Measurements from ENCODE around the gene CLASP2.
"Not testable (repeated sequence)": the region's sequence is repeated elsewhere in the genome, so short reads cannot be mapped to it uniquely, and the experiment has no call there.

CLASP2 gene

GRCh38 chr3:33461097-33461496 lies 257.0 kb downstream of the CLASP2 start:
- H3K4me3 ChIP-seq (ENCODE audit: insufficient read depth, low read length, poor library complexity, severe bottlenecking): no peak overlapping the region
- H3F3A ChIP-seq (ENCODE audit: insufficient read depth): no peaks in the 10 kb centered on the region
- H3K9ac ChIP-seq (ENCODE audit: low read length): no peak overlapping the region
- no peak overlapping the region for H2AFZ ChIP-seq (ENCODE audit: low read depth, low read length, severe bottlenecking)
- no peaks in the 10 kb centered on the region for H3K36me3 ChIP-seq (ENCODE audit: low read length)
- no peak overlapping the region for H3K27ac ChIP-seq (ENCODE audit: low read depth, low read length)
- TF ChIP-seq, protein P1, sequence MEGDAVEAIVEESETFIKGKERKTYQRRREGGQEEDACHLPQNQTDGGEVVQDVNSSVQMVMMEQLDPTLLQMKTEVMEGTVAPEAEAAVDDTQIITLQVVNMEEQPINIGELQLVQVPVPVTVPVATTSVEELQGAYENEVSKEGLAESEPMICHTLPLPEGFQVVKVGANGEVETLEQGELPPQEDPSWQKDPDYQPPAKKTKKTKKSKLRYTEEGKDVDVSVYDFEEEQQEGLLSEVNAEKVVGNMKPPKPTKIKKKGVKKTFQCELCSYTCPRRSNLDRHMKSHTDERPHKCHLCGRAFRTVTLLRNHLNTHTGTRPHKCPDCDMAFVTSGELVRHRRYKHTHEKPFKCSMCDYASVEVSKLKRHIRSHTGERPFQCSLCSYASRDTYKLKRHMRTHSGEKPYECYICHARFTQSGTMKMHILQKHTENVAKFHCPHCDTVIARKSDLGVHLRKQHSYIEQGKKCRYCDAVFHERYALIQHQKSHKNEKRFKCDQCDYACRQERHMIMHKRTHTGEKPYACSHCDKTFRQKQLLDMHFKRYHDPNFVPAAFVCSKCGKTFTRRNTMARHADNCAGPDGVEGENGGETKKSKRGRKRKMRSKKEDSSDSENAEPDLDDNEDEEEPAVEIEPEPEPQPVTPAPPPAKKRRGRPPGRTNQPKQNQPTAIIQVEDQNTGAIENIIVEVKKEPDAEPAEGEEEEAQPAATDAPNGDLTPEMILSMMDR (IDR thresholded peaks at IDR 0.05; ENCODE audit: insufficient read depth, low read length, poor library complexity, severe bottlenecking): no peak
- no peak for TF ChIP-seq EZH2phosphoT487 (conservative IDR thresholded peaks at IDR 0.05; ENCODE audit: low read length)
- 0 out of 2 replicates have a peak, but pooled peaks cover 5% of the 10 kb centered on the region for H3K9me3 ChIP-seq (ENCODE audit: insufficient read depth, low read length)
- no peaks in the 10 kb centered on the region for H3K79me2 ChIP-seq (ENCODE audit: insufficient read depth, low read length)
- H3K9me2 ChIP-seq (replicated peaks; ENCODE audit: insufficient read depth, low read length): no peaks in the 10 kb centered on the region
- H3K4me2 ChIP-seq (ENCODE audit: low read depth, low read length, poor library complexity, severe bottlenecking): no peak overlapping the region
- H4K20me1 ChIP-seq (ENCODE audit: low read depth, low read length): no peaks in the 10 kb centered on the region
- H3K27me3 ChIP-seq (ENCODE audit: low read length): no peaks in the 10 kb centered on the region

DNA sequence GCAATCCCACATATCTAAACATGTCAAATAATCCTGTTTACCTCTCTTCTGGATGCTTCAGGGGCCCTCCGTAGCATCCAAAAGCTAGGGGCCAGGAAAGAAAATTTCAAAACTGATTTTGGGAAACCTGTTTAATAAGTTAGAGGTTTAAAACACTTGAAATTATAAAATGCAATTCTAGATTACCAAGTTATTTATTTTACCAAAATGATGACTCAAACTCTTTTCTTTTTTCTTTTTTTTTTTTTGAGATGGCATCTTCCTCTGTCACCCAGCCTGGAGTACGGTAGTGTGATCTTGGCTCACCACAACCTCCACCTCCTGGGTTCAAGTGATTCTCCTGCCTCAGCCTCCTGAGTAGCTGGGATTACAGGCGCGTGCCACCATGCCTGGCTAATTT lies 258.5 kb downstream of the CLASP2 start:
- H3K9me3 ChIP-seq (ENCODE audit: insufficient read depth, low read length); H3K4me3 ChIP-seq (ENCODE audit: insufficient read depth, low read length, poor library complexity, severe bottlenecking); H2AFZ ChIP-seq (ENCODE audit: low read depth, low read length, severe bottlenecking); H3K79me2 ChIP-seq (ENCODE audit: insufficient read depth, low read length); H3K9ac ChIP-seq (ENCODE audit: low read length); H3F3A ChIP-seq (ENCODE audit: insufficient read depth); H4K20me1 ChIP-seq (ENCODE audit: low read depth, low read length); H3K4me2 ChIP-seq (ENCODE audit: low read depth, low read length, poor library complexity, severe bottlenecking); H3K27me3 ChIP-seq (ENCODE audit: low read length); H3K9me2 ChIP-seq (replicated peaks; ENCODE audit: insufficient read depth, low read length); H3K36me3 ChIP-seq (ENCODE audit: low read length); H3K27ac ChIP-seq (ENCODE audit: low read depth, low read length): not testable (repeated sequence)

DNA sequence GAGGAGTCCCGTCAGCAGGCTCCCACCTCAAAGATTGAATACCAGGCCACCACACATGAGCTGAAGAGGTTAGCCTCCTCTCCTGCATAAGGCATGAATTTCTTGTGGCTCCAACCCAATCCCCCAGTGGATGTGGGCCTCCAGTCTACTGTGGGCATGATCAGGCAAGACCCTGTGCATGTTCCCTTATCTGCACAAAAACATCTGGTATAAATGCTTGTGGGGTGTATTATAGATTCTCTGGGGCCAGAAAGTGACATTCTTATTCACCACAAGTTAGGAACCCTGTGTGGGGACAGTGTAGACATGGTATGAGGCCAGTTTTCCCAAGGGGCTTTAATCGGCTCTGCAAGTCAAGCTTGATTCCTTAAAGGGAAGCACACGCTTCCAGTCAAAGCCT lies 259.6 kb downstream of the CLASP2 start:
- no peaks in the 10 kb centered on the region for H3K27me3 ChIP-seq (ENCODE audit: low read length)
- H3K4me3 ChIP-seq (ENCODE audit: insufficient read depth, low read length, poor library complexity, severe bottlenecking): no peak overlapping the region
- H3K27ac ChIP-seq (ENCODE audit: low read depth, low read length): no peak overlapping the region
- no peaks in the 10 kb centered on the region for H3K79me2 ChIP-seq (ENCODE audit: insufficient read depth, low read length)
- H3K9me3 ChIP-seq (ENCODE audit: insufficient read depth, low read length): 0 out of 2 replicates have a peak, but pooled peaks cover 5% of the 10 kb centered on the region
- no peak overlapping the region for H3K4me2 ChIP-seq (ENCODE audit: low read depth, low read length, poor library complexity, severe bottlenecking)
- TF ChIP-seq, protein P1 (IDR thresholded peaks at IDR 0.05; ENCODE audit: insufficient read depth, low read length, poor library complexity, severe bottlenecking): no peak
- TF ChIP-seq EZH2phosphoT487 (conservative IDR thresholded peaks at IDR 0.05; ENCODE audit: low read length): no peak
- no peak overlapping the region for H3K9ac ChIP-seq (ENCODE audit: low read length)
- no peak overlapping the region for H2AFZ ChIP-seq (ENCODE audit: low read depth, low read length, severe bottlenecking)
- H3K36me3 ChIP-seq (ENCODE audit: low read length): no peaks in the 10 kb centered on the region
- no peaks in the 10 kb centered on the region for H3K9me2 ChIP-seq (replicated peaks; ENCODE audit: insufficient read depth, low read length)
- no peaks in the 10 kb centered on the region for H3F3A ChIP-seq (ENCODE audit: insufficient read depth)
- no peaks in the 10 kb centered on the region for H4K20me1 ChIP-seq (ENCODE audit: low read depth, low read length)

GRCh38 chr3:33456756-33457155 lies 261.3 kb downstream of the CLASP2 start:
- Histone ChIP-seq H4K20me1 (ENCODE audit: low read depth, low read length) (no peaks in the 10 kb centered on the region), H3F3A (ENCODE audit: insufficient read depth) (no peaks in the 10 kb centered on the region), H3K27ac (ENCODE audit: low read depth, low read length) (no peak overlapping the region), H3K9ac (ENCODE audit: low read length) (no peak overlapping the region), H3K79me2 (ENCODE audit: insufficient read depth, low read length) (no peaks in the 10 kb centered on the region), H3K4me2 (ENCODE audit: low read depth, low read length, poor library complexity, severe bottlenecking) (no peak overlapping the region), H3K9me3 (ENCODE audit: insufficient read depth, low read length) (0 out of 2 replicates have a peak, but pooled peaks cover 5% of the 10 kb centered on the region), H3K9me2 (replicated peaks; ENCODE audit: insufficient read depth, low read length) (no peaks in the 10 kb centered on the region), H2AFZ (ENCODE audit: low read depth, low read length, severe bottlenecking) (no peak overlapping the region), H3K36me3 (ENCODE audit: low read length) (no peaks in the 10 kb centered on the region), H3K27me3 (ENCODE audit: low read length) (no peaks in the 10 kb centered on the region), H3K4me3 (ENCODE audit: insufficient read depth, low read length, poor library complexity, severe bottlenecking) (no peak overlapping the region)
- TF ChIP-seq, protein P1 (IDR thresholded peaks at IDR 0.05; ENCODE audit: insufficient read depth, low read length, poor library complexity, severe bottlenecking): no peak
- no peak for TF ChIP-seq EZH2phosphoT487 (conservative IDR thresholded peaks at IDR 0.05; ENCODE audit: low read length)

Measured in SU-DHL-6 (cell line).